ENCODE measurements around the gene PCBD2.

DNA sequence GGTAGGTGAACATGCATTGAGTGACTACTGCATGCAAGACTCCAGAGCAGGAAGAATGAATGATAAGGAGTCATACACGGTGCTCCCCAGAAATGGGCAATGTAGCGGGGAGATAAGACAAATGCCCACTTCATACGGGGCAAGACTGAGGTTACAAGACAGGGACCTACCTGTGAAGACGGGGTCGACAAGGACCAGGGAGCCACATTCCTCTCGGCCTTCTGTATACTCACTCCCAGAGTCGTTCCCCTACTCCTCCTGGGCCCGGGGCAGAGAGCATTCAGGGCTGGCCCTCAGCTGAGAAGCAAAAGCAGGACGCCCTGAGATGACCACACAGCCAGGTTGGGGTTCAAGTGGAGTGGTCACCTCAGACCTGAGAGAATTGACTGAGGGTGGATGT, 102.4 kb downstream of the PCBD2 start:
- TF ChIP-seq, protein P1, sequence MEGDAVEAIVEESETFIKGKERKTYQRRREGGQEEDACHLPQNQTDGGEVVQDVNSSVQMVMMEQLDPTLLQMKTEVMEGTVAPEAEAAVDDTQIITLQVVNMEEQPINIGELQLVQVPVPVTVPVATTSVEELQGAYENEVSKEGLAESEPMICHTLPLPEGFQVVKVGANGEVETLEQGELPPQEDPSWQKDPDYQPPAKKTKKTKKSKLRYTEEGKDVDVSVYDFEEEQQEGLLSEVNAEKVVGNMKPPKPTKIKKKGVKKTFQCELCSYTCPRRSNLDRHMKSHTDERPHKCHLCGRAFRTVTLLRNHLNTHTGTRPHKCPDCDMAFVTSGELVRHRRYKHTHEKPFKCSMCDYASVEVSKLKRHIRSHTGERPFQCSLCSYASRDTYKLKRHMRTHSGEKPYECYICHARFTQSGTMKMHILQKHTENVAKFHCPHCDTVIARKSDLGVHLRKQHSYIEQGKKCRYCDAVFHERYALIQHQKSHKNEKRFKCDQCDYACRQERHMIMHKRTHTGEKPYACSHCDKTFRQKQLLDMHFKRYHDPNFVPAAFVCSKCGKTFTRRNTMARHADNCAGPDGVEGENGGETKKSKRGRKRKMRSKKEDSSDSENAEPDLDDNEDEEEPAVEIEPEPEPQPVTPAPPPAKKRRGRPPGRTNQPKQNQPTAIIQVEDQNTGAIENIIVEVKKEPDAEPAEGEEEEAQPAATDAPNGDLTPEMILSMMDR (IDR thresholded peaks at IDR 0.05; ENCODE audit: low read depth, low read length, missing input control) = no peak
- TF ChIP-seq EGR1 (IDR thresholded peaks at IDR 0.05; ENCODE audit: low read depth in 2 of 2) = no peak
- TF ChIP-seq RAD21 (IDR thresholded peaks at IDR 0.05) = no peak
- no peak for TF ChIP-seq TAF1 (conservative IDR thresholded peaks at IDR 0.05)
- TF ChIP-seq, protein P2, sequence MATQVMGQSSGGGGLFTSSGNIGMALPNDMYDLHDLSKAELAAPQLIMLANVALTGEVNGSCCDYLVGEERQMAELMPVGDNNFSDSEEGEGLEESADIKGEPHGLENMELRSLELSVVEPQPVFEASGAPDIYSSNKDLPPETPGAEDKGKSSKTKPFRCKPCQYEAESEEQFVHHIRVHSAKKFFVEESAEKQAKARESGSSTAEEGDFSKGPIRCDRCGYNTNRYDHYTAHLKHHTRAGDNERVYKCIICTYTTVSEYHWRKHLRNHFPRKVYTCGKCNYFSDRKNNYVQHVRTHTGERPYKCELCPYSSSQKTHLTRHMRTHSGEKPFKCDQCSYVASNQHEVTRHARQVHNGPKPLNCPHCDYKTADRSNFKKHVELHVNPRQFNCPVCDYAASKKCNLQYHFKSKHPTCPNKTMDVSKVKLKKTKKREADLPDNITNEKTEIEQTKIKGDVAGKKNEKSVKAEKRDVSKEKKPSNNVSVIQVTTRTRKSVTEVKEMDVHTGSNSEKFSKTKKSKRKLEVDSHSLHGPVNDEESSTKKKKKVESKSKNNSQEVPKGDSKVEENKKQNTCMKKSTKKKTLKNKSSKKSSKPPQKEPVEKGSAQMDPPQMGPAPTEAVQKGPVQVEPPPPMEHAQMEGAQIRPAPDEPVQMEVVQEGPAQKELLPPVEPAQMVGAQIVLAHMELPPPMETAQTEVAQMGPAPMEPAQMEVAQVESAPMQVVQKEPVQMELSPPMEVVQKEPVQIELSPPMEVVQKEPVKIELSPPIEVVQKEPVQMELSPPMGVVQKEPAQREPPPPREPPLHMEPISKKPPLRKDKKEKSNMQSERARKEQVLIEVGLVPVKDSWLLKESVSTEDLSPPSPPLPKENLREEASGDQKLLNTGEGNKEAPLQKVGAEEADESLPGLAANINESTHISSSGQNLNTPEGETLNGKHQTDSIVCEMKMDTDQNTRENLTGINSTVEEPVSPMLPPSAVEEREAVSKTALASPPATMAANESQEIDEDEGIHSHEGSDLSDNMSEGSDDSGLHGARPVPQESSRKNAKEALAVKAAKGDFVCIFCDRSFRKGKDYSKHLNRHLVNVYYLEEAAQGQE (IDR thresholded peaks at IDR 0.05) = no peak
- TF ChIP-seq, protein P3, sequence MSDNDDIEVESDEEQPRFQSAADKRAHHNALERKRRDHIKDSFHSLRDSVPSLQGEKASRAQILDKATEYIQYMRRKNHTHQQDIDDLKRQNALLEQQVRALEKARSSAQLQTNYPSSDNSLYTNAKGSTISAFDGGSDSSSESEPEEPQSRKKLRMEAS (IDR thresholded peaks at IDR 0.05) = no peak
- TF ChIP-seq JUND (IDR thresholded peaks at IDR 0.05) = no peak
- TF ChIP-seq, protein P4, sequence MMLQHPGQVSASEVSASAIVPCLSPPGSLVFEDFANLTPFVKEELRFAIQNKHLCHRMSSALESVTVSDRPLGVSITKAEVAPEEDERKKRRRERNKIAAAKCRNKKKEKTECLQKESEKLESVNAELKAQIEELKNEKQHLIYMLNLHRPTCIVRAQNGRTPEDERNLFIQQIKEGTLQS (IDR thresholded peaks at IDR 0.05) = no peak
- no peak for TF ChIP-seq SP1 (IDR thresholded peaks at IDR 0.05)
- no peak for TF ChIP-seq FOXA1 (IDR thresholded peaks at IDR 0.05)

Measured in liver (tissue), 3 donors.